Smooth muscle cell (in vitro differentiated cells): ENCODE data around the gene GRIN2A. TPM values are rescaled to one million over a fixed set of nuclear protein-coding genes. Genes with fewer than 3 reads are reported as not detected.

Experiments
- DNase-seq: peaks from one replicate; lab custom pipeline; 2025; ENCODE audit not compliant: unreplicated experiment; lab: John Stamatoyannopoulos, UW
- H2AFZ ChIP-seq: fragments of 200-600 bp; sonication (generic); 2 replicates; pipeline ENCODE4 v1.6.0; 2016; ENCODE audit warnings: antibody characterized with exemption, low read depth, mild to moderate bottlenecking
- H3F3A ChIP-seq: fragments of 200-600 bp; sonication (generic); 2 replicates; pipeline ENCODE4 v1.6.0; 2017; ENCODE audit warnings: antibody characterized with exemption, low read depth
- H3K27ac ChIP-seq: fragments of 200-600 bp; sonication (generic); 2 replicates; pipeline ENCODE4 v1.5.1; 2016; ENCODE audit warnings: low read depth, mild to moderate bottlenecking
- H3K27me3 ChIP-seq: fragments of 200-600 bp; sonication (generic); 2 replicates; pipeline ENCODE4 v1.6.1; 2016; ENCODE audit warnings: low read depth, mild to moderate bottlenecking
- H3K36me3 ChIP-seq: fragments of 200-600 bp; sonication (generic); 2 replicates; pipeline ENCODE4 v1.5.1; 2016; ENCODE audit warnings: low read depth
- H3K4me1 ChIP-seq: fragments of 200-600 bp; sonication (generic); 2 replicates; pipeline ENCODE4 v1.5.1; 2016; ENCODE audit warnings: low read depth
- H3K4me2 ChIP-seq: fragments of 200-600 bp; sonication (generic); 2 replicates; pipeline ENCODE4 v1.6.0; 2016; ENCODE audit warnings: mild to moderate bottlenecking
- H3K4me3 ChIP-seq: fragments of 200-600 bp; sonication (generic); 2 replicates; pipeline ENCODE4 v1.5.1; 2016; ENCODE audit warnings: mild to moderate bottlenecking
- H3K79me2 ChIP-seq: fragments of 200-600 bp; sonication (generic); 2 replicates; pipeline ENCODE4 v1.6.0; 2016; ENCODE audit warnings: low read depth, mild to moderate bottlenecking
- H3K9ac ChIP-seq: fragments of 200-600 bp; sonication (generic); 2 replicates; pipeline ENCODE4 v1.6.0; 2016; ENCODE audit warnings: low read depth
- H3K9me3 ChIP-seq: fragments of 200-600 bp; sonication (generic); replicated peaks from 2 replicates; pipeline ENCODE4 v1.5.1; 2016; ENCODE audit warnings: low read depth
- H4K20me1 ChIP-seq: fragments of 200-600 bp; sonication (generic); 2 replicates; pipeline ENCODE4 v1.6.0; 2016; ENCODE audit warnings: low read depth
- CTCF ChIP-seq: fragments of 200-600 bp; sonication (generic); IDR thresholded peaks from 2 replicates; pipeline ENCODE4 v1.5.1; 2017; ENCODE audit warnings: borderline replicate concordance, mild to moderate bottlenecking, antibody characterized with exemption; ENCODE audit not compliant: insufficient read depth, poor library complexity, severe bottlenecking
- WGBS: methylation state at CpG from one replicate; pipeline ENCODE4 v1.1.7; 2016; ENCODE audit warnings: low lambda C conversion rate; 5-methylcytosine and 5-hydroxymethylcytosine counted together
- polyA plus RNA-seq: library from polyadenylated mRNA; unstranded; fragments of >200 nt; fragmentation: Nextera tagmentation; extraction: Ambion mirVana; gene quantifications from 2 replicates; pipeline ENCODE4 v1.2.1, GENCODE V29; 2016
- total RNA-seq: library from RNA; depleted of rRNA; stranded (reverse); fragments of >200 nt; gene quantifications from 2 replicates; pipeline ENCODE4 v1.2.3, GENCODE V29; 2014

The GRIN2A gene
- total and polyA plus RNA-seq, 2 experiments from 2014 or later, result 0.02 to 0.13 TPM

GRCh38 chr16:9827062-9827752 lies 355.0 kb downstream of the GRIN2A start:
- WGBS, result 35% methylated on average over 9 of the region's 9 CpGs

DNA sequence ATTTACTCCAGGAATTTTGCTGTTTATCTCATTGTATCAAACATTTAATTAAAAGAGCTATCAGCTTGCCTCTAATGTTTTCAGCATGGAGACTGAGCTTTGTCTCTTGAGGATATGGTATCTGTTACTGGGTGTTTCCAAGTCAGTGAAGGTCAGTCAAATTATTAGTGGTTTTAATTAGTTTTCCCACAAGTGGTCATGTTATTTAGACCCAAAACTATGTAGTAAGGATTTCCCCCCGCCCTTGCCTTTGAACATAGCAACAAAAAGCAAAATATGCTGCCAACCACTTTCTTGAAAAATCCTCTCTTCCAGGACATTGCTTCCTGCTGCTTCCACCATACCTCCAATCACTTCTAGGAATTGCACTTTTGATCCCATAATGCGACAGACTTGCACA lies 355.6 kb downstream of the GRIN2A start:
- no peak for DNase-seq
- H3K79me2 ChIP-seq, result no peaks in the 10 kb centered on the region
- no peak overlapping the region for H3K27ac ChIP-seq
- no peaks in the 10 kb centered on the region for H3F3A ChIP-seq
- no peak overlapping the region for H2AFZ ChIP-seq
- H3K9me3 ChIP-seq, result no peaks in the 10 kb centered on the region
- 63% methylated on average over 2 of the region's 2 CpGs for WGBS
- no peak overlapping the region for H3K4me2 ChIP-seq
- peaks cover 7% of the 10 kb centered on the region for H3K4me1 ChIP-seq
- H3K36me3 ChIP-seq, result no peaks in the 10 kb centered on the region
- H3K27me3 ChIP-seq, result peaks cover 34% of the 10 kb centered on the region
- no peaks in the 10 kb centered on the region for H4K20me1 ChIP-seq
- no peak overlapping the region for H3K9ac ChIP-seq
- TF ChIP-seq CTCF, result no peak
- no peak overlapping the region for H3K4me3 ChIP-seq

More at GRCh38 chr16:9827062-9827752, 355.0 kb downstream of the GRIN2A start:
- H3K27ac ChIP-seq, result no peak overlapping the region
- peaks cover 28% of the 10 kb centered on the region for H3K27me3 ChIP-seq
- H3K4me3 ChIP-seq, result no peak overlapping the region
- no peaks in the 10 kb centered on the region for H3K36me3 ChIP-seq
- no peak for TF ChIP-seq CTCF
- H3K9ac ChIP-seq, result no peak overlapping the region
- no peaks in the 10 kb centered on the region for H3K79me2 ChIP-seq
- no peaks in the 10 kb centered on the region for H4K20me1 ChIP-seq
- H2AFZ ChIP-seq, result no peak overlapping the region
- no peaks in the 10 kb centered on the region for H3F3A ChIP-seq
- no peak overlapping the region for H3K4me2 ChIP-seq
- H3K9me3 ChIP-seq, result no peaks in the 10 kb centered on the region
- peaks cover 2% of the 10 kb centered on the region for H3K4me1 ChIP-seq
- no peak for DNase-seq

DNA sequence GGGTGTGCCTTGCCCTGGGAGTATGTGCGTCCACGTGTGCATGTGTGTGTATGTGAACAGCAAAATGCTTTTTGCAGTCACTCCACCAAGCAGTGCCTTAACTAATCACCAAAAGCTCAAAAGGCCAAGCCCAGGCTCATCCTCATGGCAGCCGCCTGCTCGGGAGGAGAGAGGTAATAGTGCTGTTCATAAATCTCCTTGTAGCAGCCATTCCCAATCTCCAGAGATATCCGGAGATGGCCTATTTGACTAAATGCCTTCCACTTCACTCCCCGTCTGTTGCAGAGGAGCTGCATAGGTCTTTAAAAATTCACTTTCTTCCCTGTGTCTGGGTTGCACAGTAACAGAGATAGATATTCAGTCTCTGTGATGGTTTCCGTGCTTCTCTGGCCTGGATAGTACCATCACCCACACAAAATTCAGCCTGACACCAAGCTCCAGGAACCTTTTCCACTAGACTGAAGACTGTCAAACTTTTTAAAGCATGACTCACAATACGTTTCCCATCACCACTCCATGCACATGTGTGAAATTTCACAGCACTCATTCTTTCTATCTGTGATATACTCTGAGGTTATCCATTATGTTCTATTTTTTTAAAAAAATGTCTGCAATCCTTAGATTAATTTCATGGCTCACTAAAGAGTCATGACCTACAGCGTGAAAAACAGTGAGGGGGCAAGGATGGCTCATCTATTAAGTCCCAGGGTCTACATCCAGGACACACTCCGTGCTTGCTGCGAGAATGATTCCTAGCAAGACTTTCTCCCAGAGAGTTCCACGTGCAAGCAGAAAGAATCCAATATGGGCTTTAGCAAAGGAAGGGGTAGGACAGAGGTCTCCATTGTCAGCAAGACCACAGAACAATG lies 357.8 kb downstream of the GRIN2A start:
- no peaks in the 10 kb centered on the region for H4K20me1 ChIP-seq
- H3K9ac ChIP-seq, result no peak overlapping the region
- no peak for DNase-seq
- no peak overlapping the region for H3K4me2 ChIP-seq
- no peaks in the 10 kb centered on the region for H3F3A ChIP-seq
- H3K36me3 ChIP-seq, result no peaks in the 10 kb centered on the region
- TF ChIP-seq CTCF, result no peak
- no peak overlapping the region for H3K27ac ChIP-seq
- H3K4me1 ChIP-seq, result peaks cover 24% of the 10 kb centered on the region
- no peak overlapping the region for H2AFZ ChIP-seq
- no peaks in the 10 kb centered on the region for H3K9me3 ChIP-seq
- H3K79me2 ChIP-seq, result no peaks in the 10 kb centered on the region
- peaks cover 49% of the 10 kb centered on the region for H3K27me3 ChIP-seq
- H3K4me3 ChIP-seq, result no peak overlapping the region
- 68% methylated on average over 12 of the region's 12 CpGs for WGBS
